GM12878 (cell line): ENCODE data around the gene ITGA11.

Source experiments
- ASH2L ChIP-seq: fragments of 300-600, 200-600 bp; sonication (generic); IDR thresholded peaks from 2 replicates; pipeline ENCODE4 v1.6.1; 2017; ENCODE audit warnings: low read depth, mild to moderate bottlenecking, borderline replicate concordance
- BRCA1 ChIP-seq: IDR thresholded peaks from 2 replicates; pipeline ENCODE4 v1.6.1; 2011; ENCODE audit warnings: low read depth, low read length, improper control_type of control experiment
- CTCF ChIP-seq, 3 experiments: IDR thresholded peaks in 2 of 3; conservative IDR thresholded peaks in 1 of 3; 2 replicates each; pipeline ENCODE4 v1.5.1; 2011; ENCODE audit warnings: low read depth in 3 of 3, low read length in 3 of 3, mild to moderate bottlenecking in 3 of 3, control low read depth in 2 of 3, moderate library complexity in 2 of 3, inconsistent platforms in 1 of 3, mixed read lengths in 1 of 3; ENCODE audit not compliant: control insufficient read depth in 2 of 3, insufficient read depth in 1 of 3; ENCODE audit errors: extremely low read depth in 1 of 3
- ETV6 ChIP-seq, 2 experiments: fragments of 450-650 bp in 1 of 2; IDR thresholded peaks in 1 of 2; conservative IDR thresholded peaks in 1 of 2; 2 replicates each; pipeline ENCODE4 v1.6.1; 2014; ENCODE audit warnings: antibody characterized with exemption in 1 of 2, borderline replicate concordance in 1 of 2, low read depth in 1 of 2, mild to moderate bottlenecking in 1 of 2, moderate library complexity in 1 of 2
- POLR2AphosphoS2 ChIP-seq: IDR thresholded peaks from 2 replicates; pipeline ENCODE4 v1.6.1; 2011; ENCODE audit warnings: low read depth, mild to moderate bottlenecking, low read length, improper control_type of control experiment, moderate library complexity
- RAD21 ChIP-seq: IDR thresholded peaks from 2 replicates; pipeline ENCODE4 v1.6.1; 2011; ENCODE audit warnings: mild to moderate bottlenecking, low read depth, low read length, moderate library complexity; ENCODE audit not compliant: insufficient read depth
- YY1 ChIP-seq: IDR thresholded peaks from 2 replicates; pipeline ENCODE4 v1.6.1; 2011; ENCODE audit warnings: low read depth, mild to moderate bottlenecking, low read length
- ZBTB11 ChIP-seq: fragments of 450-650 bp; formaldehyde crosslinking; IDR thresholded peaks from 2 replicates; pipeline ENCODE4 v1.5.0; 2022; ENCODE audit warnings: mild to moderate bottlenecking, missing genetic modification characterization
- TF ChIP-seq, protein P1 (sequence below): IDR thresholded peaks from 2 replicates; pipeline ENCODE4 v1.6.1; 2011; ENCODE audit warnings: low read depth, low read length, improper control_type of control experiment, borderline replicate concordance

GRCh38 chr15:68274201-68274848 lies 157.6 kb downstream of the ITGA11 start:
- TF ChIP-seq CTCF (IDR thresholded peaks at IDR 0.05 in 2 of 3, conservative IDR thresholded peaks at IDR 0.05 in 1 of 3; ENCODE audit: control insufficient read depth in 2 of 3, extremely low read depth in 1 of 3, insufficient read depth in 1 of 3, low read depth in 3 of 3, low read length in 3 of 3): no peak
- TF ChIP-seq POLR2AphosphoS2: no peak
- TF ChIP-seq ASH2L: no peak
- no peak for TF ChIP-seq BRCA1
- no peak for TF ChIP-seq RAD21
- TF ChIP-seq, protein P1, sequence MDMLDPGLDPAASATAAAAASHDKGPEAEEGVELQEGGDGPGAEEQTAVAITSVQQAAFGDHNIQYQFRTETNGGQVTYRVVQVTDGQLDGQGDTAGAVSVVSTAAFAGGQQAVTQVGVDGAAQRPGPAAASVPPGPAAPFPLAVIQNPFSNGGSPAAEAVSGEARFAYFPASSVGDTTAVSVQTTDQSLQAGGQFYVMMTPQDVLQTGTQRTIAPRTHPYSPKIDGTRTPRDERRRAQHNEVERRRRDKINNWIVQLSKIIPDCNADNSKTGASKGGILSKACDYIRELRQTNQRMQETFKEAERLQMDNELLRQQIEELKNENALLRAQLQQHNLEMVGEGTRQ: no peak
- no peak for TF ChIP-seq ZBTB11
- TF ChIP-seq YY1: no peak
- no peak for TF ChIP-seq ETV6 (conservative IDR thresholded peaks at IDR 0.05 in 1 of 2, IDR thresholded peaks at IDR 0.05 in 1 of 2; ENCODE audit: borderline replicate concordance in 1 of 2, low read depth in 1 of 2)
